Glomerular endothelial cell (primary cell): Measurements from ENCODE around the gene SYTL3. TPM values are rescaled to one million over a fixed set of nuclear protein-coding genes. Genes with fewer than 3 reads are reported as not detected.
"Not testable (repeated sequence)": the region's sequence is repeated elsewhere in the genome, so short reads cannot be mapped to it uniquely, and the experiment has no call there.

Source experiments
- DNase-seq: peaks from one replicate; pipeline ENCODE4 v3.0.0-alpha.2; 2011; ENCODE audit warnings: low read depth, low spot score; ENCODE audit errors: extremely low read depth
- total RNA-seq: library from RNA; depleted of rRNA; stranded (reverse); fragments of >200 nt; gene quantifications from 2 replicates; pipeline ENCODE4 v1.2.3, GENCODE V29; 2015

The SYTL3 gene
- total RNA-seq, 1 donor from 2014 or later, result 2.2 TPM

DNA sequence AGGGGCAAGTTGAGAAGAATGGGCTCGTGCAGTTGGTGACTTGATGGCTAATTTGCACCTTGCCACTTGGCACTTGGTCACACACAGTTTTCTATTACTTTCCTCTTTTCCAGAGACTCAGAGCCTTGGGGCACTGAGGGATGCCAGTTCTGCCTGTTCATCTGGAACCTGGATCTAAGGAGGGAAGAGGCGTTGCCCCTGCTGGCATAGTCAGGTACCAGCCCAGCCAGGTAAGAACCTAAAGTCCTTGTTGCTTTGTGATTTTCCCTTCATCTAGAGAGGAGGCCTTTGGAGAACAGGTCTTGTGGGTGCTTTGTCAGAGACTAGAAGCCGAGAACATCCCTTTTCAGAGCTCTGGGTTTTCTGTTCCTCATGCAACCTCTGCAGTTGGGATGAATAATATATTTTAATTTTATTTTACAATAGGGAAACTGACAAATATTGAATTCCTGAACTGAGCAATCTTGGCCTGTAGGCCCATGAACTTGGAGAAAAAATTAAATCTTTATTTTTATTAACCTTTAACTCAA, 11.4 kb downstream of the SYTL3 start:
- DNase-seq, result no peak

DNA sequence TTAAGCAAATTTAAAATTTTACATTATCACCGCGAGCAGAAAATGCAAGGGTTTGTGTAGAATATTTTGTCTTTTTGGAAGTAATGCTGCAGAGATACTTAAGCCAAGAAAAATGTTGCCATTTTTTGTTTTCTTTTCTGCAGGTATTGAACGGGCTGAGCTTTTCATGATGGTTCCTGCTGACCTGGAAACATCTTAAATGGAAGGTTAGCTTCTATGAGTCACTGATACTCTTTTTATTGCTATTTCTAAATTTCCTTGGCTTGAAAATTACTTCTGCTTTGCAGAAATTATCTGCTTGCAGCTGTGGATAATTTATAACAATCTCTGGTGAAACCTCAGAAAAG, 12.7 kb downstream of the SYTL3 start:
- no peak for DNase-seq

DNA sequence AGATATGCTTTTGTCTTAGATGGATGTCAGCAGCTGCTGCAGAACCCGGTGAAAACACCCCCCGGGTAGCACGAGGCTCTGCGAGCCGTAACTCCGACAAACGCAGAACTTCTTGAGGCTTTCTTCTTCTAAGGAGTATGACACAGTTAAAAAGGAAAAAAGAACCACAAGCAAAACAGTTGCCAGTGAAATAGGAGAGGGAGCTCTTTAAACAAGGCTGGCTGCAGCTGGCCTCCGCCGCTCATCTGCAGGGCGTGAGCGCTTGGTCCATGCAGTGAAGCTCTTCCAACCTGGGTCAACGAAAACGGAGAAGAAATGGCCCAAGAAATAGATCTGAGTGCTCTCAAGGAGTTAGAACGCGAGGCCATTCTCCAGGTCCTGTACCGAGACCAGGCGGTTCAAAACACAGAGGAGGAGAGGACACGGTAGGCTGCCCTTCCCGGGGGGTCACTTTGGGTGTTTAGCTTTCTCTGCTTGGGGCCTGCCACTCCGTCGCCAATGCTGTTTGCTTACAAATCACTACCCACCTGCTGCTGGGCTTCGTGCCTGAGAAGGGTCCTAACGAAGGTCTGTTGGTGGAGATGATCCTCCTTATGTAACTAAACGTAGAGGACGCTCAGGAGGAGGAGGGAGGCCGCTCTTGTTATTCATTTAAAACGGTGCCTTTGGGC, 13.2 kb downstream of the SYTL3 start:
- no peak for DNase-seq

DNA sequence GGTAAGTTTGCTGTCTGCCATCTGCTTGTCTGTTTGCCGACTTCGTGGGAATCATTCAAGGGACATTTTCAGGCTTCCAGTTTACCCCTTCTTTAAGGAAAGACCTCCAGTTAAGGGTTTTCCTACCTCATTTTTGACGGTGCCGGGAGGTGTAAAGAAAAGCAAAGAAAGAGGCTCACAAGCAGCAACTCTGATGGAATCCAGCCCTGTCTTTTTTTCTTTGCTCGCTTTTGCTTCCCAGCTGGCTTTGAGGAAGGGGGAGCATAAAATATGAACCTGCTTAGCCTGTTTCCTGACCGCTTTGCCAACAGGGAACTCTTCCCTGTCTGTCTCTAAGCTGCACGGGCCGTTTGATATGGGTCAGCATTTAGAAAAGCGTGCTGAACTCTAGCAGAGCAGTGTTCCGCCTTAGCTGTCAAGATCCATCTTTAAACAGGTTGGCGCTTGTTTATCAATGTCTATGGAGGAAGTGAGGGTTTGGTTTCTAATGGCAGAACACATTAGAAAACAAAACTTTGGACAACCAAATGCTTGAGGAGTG, 13.8 kb downstream of the SYTL3 start:
- DNase-seq, result no peak

DNA sequence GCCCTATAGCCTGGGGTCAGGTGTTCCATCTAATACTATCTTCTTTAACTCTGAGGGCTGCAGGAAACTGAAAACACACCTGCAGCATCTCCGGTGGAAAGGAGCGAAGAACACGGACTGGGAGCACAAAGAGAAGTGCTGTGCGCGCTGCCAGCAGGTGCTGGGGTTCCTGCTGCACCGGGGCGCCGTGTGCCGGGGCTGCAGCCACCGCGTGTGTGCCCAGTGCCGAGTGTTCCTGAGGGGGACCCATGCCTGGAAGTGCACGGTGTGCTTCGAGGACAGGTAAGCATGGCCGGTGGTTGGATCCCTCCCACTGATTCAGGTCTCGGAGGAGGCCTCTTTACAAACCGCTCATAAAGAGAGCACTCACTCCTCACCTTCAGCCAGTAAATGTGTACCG, 15.5 kb downstream of the SYTL3 start:
- DNase-seq, result no peak

DNA sequence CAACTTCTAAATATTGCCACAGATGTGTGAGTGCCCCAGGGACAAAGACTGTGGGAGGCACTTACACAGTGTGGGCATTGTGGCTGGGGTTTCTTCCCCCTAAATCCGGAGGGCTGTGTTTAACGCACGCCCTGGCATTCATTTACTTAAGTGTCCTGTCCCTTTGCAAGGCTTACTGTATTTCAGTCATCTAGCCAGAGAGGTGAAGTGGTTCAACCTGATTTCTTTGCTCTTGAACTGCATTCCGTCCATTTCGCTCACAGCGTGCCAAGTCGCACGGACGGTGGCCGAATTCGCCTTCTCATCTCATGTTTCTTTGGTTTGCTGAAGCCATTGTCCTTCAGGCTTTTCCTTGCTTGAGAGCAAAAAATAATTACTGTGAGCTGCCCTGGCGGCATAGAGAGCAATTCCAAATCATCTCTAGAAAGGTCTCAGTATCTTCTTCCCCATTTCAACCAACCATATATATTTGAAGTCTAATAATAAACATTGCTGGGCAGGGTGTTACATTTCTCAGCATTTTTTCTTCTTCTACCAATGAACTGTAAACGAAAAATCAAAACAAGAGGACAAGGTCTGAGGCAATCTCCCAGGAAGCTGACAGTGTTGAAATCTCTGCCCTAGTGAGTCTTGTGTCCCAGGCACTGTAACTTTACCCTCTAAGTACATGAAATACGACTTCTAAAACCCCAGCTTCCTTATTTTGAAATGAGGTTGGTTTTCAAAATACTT, 16.9 kb downstream of the SYTL3 start:
- no peak for DNase-seq

DNA sequence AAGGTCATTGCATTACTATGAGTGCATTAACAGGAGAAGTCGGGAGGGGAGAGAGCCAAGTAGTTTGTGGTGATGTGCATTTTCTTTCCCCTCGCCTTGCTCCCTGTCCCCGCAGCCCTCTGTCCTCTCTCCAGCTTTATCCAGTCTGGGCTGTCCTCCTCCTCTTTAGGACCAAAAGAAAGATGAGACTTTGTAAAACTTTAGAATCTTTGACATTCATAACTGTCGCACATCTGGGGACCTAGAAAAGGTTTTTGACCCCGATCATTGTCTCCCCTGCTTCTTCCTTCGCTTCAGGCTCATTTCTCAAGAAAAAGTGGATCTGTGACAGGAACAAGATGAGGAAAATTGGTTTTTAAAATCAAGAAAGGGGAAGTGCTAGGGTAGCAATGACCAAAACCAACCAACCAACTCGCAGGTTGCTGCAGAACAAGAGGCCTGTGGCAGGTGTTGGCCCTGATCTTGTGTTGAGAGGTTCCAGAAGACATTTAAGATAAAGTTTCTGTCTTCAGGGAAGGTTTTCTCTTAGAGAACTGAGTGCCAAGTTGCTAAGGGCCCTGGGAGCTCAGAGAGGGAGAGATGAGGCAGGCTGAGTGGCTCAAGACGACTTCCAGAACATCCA, 17.6 kb downstream of the SYTL3 start:
- DNase-seq, result no peak

DNA sequence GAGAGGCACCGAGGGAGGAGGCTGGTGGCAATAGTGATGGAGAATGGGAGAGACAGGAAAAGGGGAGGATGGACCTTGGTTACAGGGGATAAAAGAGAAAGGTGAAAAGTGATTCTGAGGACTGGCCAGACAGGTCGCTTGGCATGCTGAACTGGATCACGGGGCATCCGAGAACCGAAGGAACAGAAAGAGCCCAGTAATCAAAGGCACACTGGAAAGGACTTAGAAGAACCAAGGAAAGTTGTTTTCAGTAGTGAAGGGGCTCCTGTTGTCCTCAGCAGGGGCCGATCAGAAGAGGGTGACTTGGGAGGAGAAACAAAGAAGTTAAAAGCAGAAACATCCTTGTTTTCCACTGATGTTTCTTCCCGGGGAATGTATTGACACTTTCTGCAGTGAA, 18.9 kb downstream of the SYTL3 start:
- no peak for DNase-seq

DNA sequence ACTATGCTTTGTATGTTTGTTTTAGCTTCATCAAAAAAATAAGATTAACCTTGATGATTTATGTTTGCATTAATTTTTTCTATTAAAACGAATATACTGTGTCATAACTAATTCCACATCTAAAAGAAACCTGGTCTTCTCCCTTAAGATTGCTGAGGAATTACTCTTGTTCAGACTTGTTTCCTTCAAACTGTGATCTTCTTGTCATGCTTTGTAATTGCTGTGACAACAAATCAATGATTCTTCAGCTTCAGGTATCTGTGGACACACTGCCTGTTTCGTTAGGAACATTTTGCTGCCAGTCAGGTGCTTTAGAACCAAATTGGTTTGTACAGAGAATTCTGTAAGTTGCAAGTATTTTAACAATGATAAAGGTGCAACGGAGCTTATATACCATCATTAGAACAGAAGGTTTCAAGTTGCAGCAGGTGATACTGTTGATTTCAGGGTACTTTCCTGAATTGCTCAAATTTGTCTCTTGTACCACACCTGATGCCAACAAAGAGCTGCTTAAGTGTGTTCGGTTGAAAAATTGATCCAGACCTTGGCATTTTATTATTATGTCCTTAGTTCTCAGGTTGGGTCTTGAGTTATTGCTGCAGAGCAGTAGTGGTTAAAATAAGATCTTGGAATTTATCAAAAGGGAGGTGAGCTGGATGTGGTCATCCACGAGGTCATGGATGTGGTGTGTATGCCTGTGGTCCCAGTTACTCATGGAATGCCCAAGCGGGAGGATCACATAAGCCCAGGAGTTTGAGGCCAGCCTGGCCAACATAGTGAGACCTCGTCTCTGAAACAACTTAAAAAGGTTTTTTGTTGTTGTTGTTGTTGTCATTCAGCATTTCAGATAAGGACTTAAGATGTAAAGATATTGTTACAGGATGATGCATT, 19.5 kb downstream of the SYTL3 start:
- DNase-seq, result no peak

DNA sequence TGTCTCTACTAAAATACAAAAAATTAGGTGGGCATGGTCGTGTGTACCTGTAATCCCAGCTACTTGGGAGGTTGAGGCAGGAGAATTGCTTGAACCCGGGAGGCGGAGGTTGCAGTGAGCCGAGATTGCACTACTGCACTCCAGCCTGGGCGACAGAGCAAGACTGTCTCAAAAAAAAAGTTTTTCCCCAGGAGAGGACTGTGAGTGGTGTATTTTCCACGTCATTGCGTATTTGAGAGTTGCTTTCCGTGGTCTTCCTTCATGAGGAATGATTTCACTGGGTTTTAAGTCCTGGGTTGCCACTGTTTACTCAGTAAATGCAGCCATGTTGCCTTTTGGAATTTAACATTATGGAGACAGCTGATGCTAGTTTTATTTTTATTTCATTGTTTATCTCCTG, 22.3 kb downstream of the SYTL3 start:
- DNase-seq, result not testable (repeated sequence)

DNA sequence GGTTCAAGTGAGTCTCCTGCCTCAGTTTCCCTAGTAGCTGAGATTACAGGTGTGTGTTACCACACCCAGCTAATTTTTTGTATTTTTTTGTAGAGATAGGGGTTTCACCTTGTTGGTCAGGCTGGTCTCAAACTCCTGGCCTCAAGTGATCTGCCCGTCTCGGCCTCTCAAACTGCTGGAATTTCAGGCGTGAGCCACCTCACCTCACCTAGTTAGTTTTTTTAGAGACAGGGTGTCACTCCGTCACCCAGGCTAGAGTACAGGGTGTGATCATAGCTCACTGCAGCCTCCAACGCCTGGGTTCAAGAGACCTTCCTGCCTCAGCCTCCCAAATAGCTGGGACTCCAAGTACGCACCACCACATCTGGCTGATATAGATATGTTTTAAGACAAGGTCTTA, 22.9 kb downstream of the SYTL3 start:
- DNase-seq, result no peak

DNA sequence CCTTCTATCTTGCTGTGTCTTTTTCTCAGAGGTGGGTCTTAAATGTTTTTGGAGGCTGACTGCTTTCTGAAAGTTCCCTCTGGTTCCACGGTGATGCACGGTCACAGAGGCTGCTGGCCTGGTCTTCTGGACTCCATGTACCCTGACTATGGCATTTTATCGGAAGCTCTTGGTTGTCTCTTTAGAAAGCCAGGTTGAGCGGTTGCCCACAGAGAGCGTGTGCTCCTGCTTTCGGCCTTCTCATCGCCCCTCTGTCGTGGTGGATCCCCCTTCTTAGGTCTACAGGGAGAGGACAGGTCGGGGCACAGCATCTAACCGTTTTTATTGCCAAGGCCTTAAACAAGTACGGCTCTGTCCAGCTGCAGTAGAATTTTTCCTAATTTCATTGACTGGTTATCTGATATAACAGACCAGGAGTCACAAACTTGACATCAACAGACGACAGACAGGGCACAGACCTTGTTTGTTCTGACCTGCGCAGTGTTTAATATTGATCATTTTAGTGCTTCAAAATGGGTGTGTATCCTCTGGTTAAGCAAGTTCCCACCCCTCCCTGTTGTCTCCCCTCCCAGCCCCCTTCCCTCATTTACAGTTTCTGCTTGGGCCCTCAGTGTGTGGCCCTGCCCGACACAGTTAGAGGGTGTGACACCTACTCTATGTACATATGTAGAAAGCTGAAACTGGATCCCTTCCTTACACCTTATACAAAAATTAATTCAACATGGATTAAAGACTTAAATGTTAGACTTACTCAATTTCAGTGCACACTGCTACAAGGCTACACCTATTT, 24.7 kb downstream of the SYTL3 start:
- no peak for DNase-seq

DNA sequence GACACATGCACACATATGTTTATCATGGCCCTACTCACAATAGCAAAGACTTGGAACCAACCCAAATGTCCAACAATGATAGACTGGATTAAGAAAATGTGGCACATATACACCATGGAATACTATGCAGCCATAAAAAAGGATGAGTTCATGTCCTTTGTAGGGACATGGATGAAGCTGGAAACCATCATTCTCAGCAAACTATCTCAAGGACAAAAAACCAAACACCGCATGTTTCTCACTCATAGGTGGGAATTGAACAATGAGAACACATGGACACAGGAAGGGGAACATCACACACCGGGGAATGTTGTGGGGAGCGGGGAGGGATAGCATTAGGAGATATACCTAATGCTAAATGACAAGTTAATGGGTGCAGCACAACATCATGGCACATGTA, 27.2 kb downstream of the SYTL3 start:
- not testable (repeated sequence) for DNase-seq

DNA sequence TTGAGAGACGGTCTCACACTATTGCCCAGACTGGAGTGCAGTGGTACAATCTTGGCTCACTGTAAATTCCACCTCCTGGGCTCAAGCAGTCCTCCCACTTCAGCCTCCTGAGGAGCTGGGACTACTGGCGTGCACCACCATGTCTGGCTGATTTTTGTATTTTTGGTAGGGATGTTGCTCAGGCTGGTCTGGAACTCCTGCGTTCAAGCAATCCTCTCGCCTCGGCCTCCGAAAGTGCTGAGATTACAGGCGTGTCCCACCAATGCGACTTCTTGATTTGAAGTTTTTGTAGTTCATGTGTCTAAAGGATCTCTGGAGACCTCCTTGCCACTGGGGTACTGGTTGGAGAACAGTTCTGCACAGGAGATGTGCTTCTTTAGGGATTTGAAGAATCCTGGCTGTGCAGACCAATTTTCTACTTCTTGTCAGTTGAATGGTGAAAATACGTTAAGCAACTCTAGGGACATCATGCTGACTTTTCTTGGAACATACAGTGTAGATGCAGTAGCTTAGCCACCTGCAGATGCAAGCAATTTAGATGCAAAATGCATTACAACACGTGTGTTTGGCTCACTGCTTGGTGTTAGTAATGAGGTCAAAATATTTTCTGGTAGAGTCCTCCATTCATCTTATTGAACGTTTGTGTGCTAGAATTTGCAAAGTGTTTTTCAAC, 28.2 kb downstream of the SYTL3 start:
- no peak for DNase-seq

DNA sequence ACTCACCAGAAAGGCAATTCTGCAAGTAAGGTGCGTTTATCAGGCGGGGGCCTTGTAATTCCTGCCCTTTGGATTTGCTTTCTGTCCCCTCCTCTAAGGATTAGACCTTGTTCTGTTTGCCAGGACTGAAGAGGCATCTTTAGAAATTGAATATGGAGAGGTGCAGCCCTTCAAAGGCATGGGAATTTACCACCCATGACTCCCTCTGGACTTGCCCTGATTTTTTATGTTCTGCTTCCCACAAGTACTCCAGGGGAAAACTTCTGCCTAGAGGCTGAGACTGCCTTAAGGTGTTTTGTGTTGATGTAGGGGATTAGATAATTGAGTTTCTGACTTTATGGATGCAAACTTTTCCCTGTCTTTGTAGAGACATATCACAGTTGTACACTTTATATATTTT, 30.2 kb downstream of the SYTL3 start:
- DNase-seq, result no peak

DNA sequence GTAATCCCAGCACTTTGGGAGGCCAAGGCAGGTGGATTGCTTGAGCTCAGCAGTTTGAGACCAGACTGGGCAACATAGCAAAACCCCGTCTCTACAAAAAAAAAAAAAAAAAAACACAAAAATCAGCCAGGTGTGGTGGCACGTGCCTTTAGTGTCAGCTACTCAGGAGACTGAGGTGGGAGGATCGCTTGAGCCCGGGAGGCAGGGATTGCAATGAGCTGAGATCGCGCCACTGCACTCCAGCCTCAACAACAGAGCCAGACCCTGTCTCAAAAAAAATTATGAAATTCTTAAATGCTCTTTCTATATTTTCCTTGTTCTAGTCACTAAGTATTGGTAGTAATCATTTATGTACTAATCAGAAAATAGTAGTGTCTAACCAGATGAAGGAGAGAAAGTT, 30.6 kb downstream of the SYTL3 start:
- no peak for DNase-seq

DNA sequence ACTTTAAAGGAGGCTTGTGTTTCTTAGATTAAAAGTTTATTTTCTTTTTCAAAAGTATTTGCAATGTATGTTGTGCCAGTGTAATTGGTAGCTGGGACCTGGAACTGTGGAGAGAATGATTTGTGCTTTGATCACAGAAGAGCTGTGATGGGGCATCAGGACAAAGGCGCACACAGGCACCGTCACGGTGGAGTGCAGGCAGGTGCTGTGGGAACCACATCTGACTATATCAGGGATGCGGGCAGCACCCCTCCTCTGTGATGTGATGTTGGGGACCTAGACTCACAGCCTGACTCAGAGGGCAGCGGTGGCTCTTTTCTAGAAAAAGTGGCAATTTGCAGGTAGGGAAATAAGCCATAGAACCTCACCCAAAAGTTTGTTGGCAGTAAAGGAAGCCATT, 34.5 kb downstream of the SYTL3 start:
- DNase-seq, result no peak

DNA sequence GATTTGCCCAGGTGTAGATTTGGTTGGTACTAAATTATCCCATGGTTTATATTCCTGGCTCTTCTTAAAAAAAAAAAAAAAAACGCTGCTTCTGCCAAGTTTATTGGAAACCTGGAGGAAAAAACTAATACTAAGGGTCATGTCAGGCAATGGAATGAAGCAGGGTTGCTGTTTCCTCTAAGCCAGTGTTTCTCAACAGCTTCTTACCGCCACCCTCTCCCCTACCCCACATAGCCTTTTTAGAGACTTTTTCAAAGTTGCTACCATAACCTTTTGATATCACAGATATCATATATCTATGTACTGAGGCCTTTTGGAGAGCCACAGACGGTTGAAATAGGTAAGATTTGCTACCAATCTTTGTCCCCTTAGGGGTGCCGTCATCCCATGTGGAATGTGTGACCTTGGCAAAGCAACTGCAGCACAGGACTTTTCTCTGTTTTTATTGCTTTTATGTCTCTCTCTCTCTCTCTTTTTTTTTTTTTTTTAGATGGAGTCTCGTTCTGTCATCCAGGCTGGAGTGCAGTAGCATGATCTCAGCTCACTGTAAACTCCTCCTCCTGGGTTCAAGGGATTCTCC, 35.0 kb downstream of the SYTL3 start:
- DNase-seq, result no peak

DNA sequence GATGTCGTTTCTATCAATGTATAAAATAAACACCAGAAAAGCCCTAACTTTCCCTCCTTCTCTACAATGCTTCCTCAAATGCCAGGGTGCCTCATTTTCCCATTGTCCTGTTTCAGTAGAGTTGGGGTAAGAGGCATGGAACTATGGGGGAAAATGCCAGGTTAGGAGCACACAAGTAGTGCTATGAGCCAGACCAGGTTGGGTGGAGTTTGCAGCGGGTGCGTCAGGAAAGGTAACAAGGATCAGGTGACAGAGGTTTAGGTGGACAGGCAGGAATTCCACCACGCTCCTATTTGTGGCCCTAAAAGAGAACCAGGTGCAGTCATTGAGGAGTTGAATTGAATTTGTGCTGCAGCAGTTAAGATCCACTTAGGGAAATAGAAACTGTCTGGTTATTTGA, 36.5 kb downstream of the SYTL3 start:
- no peak for DNase-seq
